CD4-positive, alpha-beta T cell treated with Interleukin-21 for 1 hour (primary cell): ENCODE data around the gene FAM90A26.
"Not testable (repeated sequence)": the region's sequence is repeated elsewhere in the genome, so short reads cannot be mapped to it uniquely, and the experiment has no call there.

ENCODE experiments used
- DNase-seq: peaks from one replicate; pipeline ENCODE4 v3.0.0-alpha.2; 2020

Gene FAM90A26

GRCh38 chr4:9160046-9160445, 10.2 kb upstream of the FAM90A26 start:
- not testable (repeated sequence) for DNase-seq

- peak; percentile 67 for DNase-seq
Measured at GRCh38 chr4:9165990-9166389, 4.2 kb upstream of the FAM90A26 start.

- DNase-seq = not testable (repeated sequence)
Measured at GRCh38 chr4:9210357-9210756, 40.1 kb downstream of the FAM90A26 start, which contains the start of gene USP17L10. Gene USP17L10 (plus strand): TSS chr4:9210657. CDS start chr4:9210657, 0 bp downstream.

- not testable (repeated sequence) for DNase-seq
Measured at GRCh38 chr4:9214701-9215100, 44.5 kb downstream of the FAM90A26 start.

- DNase-seq = not testable (repeated sequence)
Measured at GRCh38 chr4:9215105-9215504, 44.9 kb downstream of the FAM90A26 start, which contains the start of gene USP17L11. Gene USP17L11 (plus strand): TSS chr4:9215405. CDS start chr4:9215405, 0 bp downstream.

GRCh38 chr4:9219852-9220251, 49.6 kb downstream of the FAM90A26 start, which contains the start of gene USP17L12:
Gene USP17L12 (plus strand): TSS chr4:9220152. CDS start chr4:9220152, 0 bp downstream.
- not testable (repeated sequence) for DNase-seq

GRCh38 chr4:9224596-9224995, 54.4 kb downstream of the FAM90A26 start, which contains the start of gene USP17L13:
Gene USP17L13 (plus strand): TSS chr4:9224896. CDS start chr4:9224896, 0 bp downstream.
- not testable (repeated sequence) for DNase-seq
